ENCODE results near the gene HRNR.

HRNR gene

GRCh38 chr1:152170287-152170905 lies 53.6 kb downstream of the HRNR start:
- Mint-ChIP-seq H3K27ac (no peak overlapping the region), H3K4me3 (no peak overlapping the region), H3K27me3 (peaks cover 34 to 44% of the 10 kb centered on the region in 2 donors), H3K4me1 (peaks cover 7 to 8% of the 10 kb centered on the region in 2 donors), H3K9me3 (no peaks in the 10 kb centered on the region), H3K36me3 (no peaks in the 10 kb centered on the region)
- DNase-seq (no peak), ATAC-seq (replicated peaks) (no peak)

GRCh38 chr1:152169366-152170025 lies 54.5 kb downstream of the HRNR start:
- Mint-ChIP-seq H3K27me3 (peaks cover 26 to 39% of the 10 kb centered on the region in 2 donors), H3K4me3 (no peak overlapping the region), H3K9me3 (no peaks in the 10 kb centered on the region), H3K36me3 (no peaks in the 10 kb centered on the region), H3K4me1 (peaks cover 9 to 11% of the 10 kb centered on the region in 2 donors), H3K27ac (no peak overlapping the region)
- DNase-seq (no peak), ATAC-seq (replicated peaks) (no peak)

- no peaks in the 10 kb centered on the region for H3K36me3 Mint-ChIP-seq
- DNase-seq = no peak
- H3K27me3 Mint-ChIP-seq = peaks cover 22 to 34% of the 10 kb centered on the region in 2 donors
- ATAC-seq (replicated peaks) = no peak
- H3K4me3 Mint-ChIP-seq = no peak overlapping the region
- H3K9me3 Mint-ChIP-seq = no peaks in the 10 kb centered on the region
- peaks cover 9 to 11% of the 10 kb centered on the region in 2 donors for H3K4me1 Mint-ChIP-seq
- no peak overlapping the region for H3K27ac Mint-ChIP-seq
These were observed 55.5 kb downstream of the HRNR start for GRCh38 chr1:152168535-152168868.

- H3K4me3 Mint-ChIP-seq = no peak overlapping the region
- peaks cover 22 to 30% of the 10 kb centered on the region in 2 donors for H3K27me3 Mint-ChIP-seq
- H3K4me1 Mint-ChIP-seq = peaks cover 9 to 11% of the 10 kb centered on the region in 2 donors
- no peaks in the 10 kb centered on the region for H3K36me3 Mint-ChIP-seq
- H3K27ac Mint-ChIP-seq = no peak overlapping the region
- H3K9me3 Mint-ChIP-seq = no peaks in the 10 kb centered on the region
- no peak for DNase-seq
- no peak for ATAC-seq (replicated peaks)
These were observed 56.0 kb downstream of the HRNR start for GRCh38 chr1:152167835-152168534.

GRCh38 chr1:152166966-152167365 lies 57.0 kb downstream of the HRNR start:
- peaks cover 9 to 11% of the 10 kb centered on the region in 2 donors for H3K4me1 Mint-ChIP-seq
- H3K36me3 Mint-ChIP-seq = no peaks in the 10 kb centered on the region
- ATAC-seq (replicated peaks) (no peak), DNase-seq (no peak)
- H3K4me3 Mint-ChIP-seq = no peak overlapping the region
- H3K27me3 Mint-ChIP-seq = peaks cover 25 to 26% of the 10 kb centered on the region in 2 donors
- no peak overlapping the region for H3K27ac Mint-ChIP-seq
- no peaks in the 10 kb centered on the region for H3K9me3 Mint-ChIP-seq

- no peak for DNase-seq
- Mint-ChIP-seq H3K4me3 (no peak overlapping the region), H3K4me1 (peaks cover 12 to 16% of the 10 kb centered on the region in 2 donors)
These were observed 58.5 kb downstream of the HRNR start for GRCh38 chr1:152165286-152166077.

GRCh38 chr1:152164517-152165136 lies 59.4 kb downstream of the HRNR start:
- Mint-ChIP-seq H3K4me1 (peaks cover 14 to 16% of the 10 kb centered on the region in 2 donors), H3K27me3 (peaks cover 19 to 26% of the 10 kb centered on the region in 2 donors), H3K27ac (no peak overlapping the region), H3K9me3 (no peaks in the 10 kb centered on the region), H3K36me3 (no peaks in the 10 kb centered on the region), H3K4me3 (no peak overlapping the region)
- no peak for ATAC-seq (replicated peaks)
- DNase-seq = no peak

More at GRCh38 chr1:152165286-152166077, 58.5 kb downstream of the HRNR start:
- Mint-ChIP-seq H3K36me3 (no peaks in the 10 kb centered on the region), H3K27ac (no peak overlapping the region), H3K27me3 (peaks cover 19 to 26% of the 10 kb centered on the region in 2 donors), H3K9me3 (no peaks in the 10 kb centered on the region)
- ATAC-seq (replicated peaks) = peak in 1 of 2 donors; percentile 41

GRCh38 chr1:152162792-152163463 lies 61.1 kb downstream of the HRNR start:
- Mint-ChIP-seq H3K36me3 (no peaks in the 10 kb centered on the region), H3K4me1 (peaks cover 14 to 16% of the 10 kb centered on the region in 2 donors), H3K4me3 (no peak overlapping the region), H3K27ac (no peak overlapping the region), H3K27me3 (peaks cover 15 to 16% of the 10 kb centered on the region in 2 donors), H3K9me3 (no peaks in the 10 kb centered on the region)
- no peak for ATAC-seq (replicated peaks)
- DNase-seq = no peak
